ENCODE measurements around the gene STK32C.

GRCh38 chr10:132330486-132330833 is 22.7 kb upstream of the STK32C start:
- no peak for TF ChIP-seq POLR2A (IDR thresholded peaks at IDR 0.05)
- no peak for TF ChIP-seq CTCF (IDR thresholded peaks at IDR 0.05)

Measured in breast epithelium (tissue), 3 donors.